HepG2 (cell line): ENCODE measurements around the gene LLGL2. TPM values are rescaled to one million over a fixed set of nuclear protein-coding genes. Genes with fewer than 3 reads are reported as not detected.

Source experiments
- CBX1 ChIP-seq: IDR thresholded peaks from one replicate; pipeline ENCODE4 v1.6.1; 2016; ENCODE audit warnings: antibody characterized with exemption, low read depth
- CENPT ChIP-seq: sonication (generic); formaldehyde crosslinking; IDR thresholded peaks from 2 replicates; pipeline ENCODE4 v1.8.0; 2022; ENCODE audit warnings: low read depth, mild to moderate bottlenecking, moderate library complexity, missing genetic modification reagents
- NFKBIZ ChIP-seq: IDR thresholded peaks from 2 replicates; pipeline ENCODE4 v1.6.1; 2018; ENCODE audit warnings: missing genetic modification reagents, missing compliant biosample characterization
- POGZ ChIP-seq: sonication (generic); formaldehyde crosslinking; IDR thresholded peaks from 2 replicates; pipeline ENCODE4 v1.4.0; 2020; ENCODE audit warnings: mild to moderate bottlenecking, missing genetic modification reagents
- RAD21 ChIP-seq: fragments of 450-650 bp; formaldehyde crosslinking; IDR thresholded peaks from 2 replicates; pipeline ENCODE4 v1.5.0; 2020; ENCODE audit warnings: mild to moderate bottlenecking
- SOX5 ChIP-seq: IDR thresholded peaks from 2 replicates; pipeline ENCODE4 v1.6.1; 2016; ENCODE audit warnings: borderline replicate concordance
- STAT5B ChIP-seq: sonication (generic); formaldehyde crosslinking; IDR thresholded peaks from 2 replicates; pipeline ENCODE4 v1.4.0; 2020; ENCODE audit warnings: missing genetic modification reagents
- THYN1 ChIP-seq: sonication (generic); formaldehyde crosslinking; IDR thresholded peaks from 2 replicates; pipeline ENCODE4 v1.8.1; 2023; ENCODE audit warnings: low read depth, mild to moderate bottlenecking, moderate library complexity, missing genetic modification reagents, borderline replicate concordance
- ZFP36L1 ChIP-seq: sonication (generic); formaldehyde crosslinking; IDR thresholded peaks from 2 replicates; pipeline ENCODE4 v1.8.0; 2022; ENCODE audit warnings: mild to moderate bottlenecking, missing genetic modification reagents, moderate library complexity
- ZNF10 ChIP-seq: sonication (generic); formaldehyde crosslinking; IDR thresholded peaks from 2 replicates; pipeline ENCODE4 v1.4.0; 2020; ENCODE audit warnings: mild to moderate bottlenecking, low read depth, missing genetic modification reagents, borderline replicate concordance
- ZNF430 ChIP-seq: sonication (generic); formaldehyde crosslinking; IDR thresholded peaks from 2 replicates; pipeline ENCODE4 v1.9.0; 2021; ENCODE audit warnings: mild to moderate bottlenecking, missing genetic modification reagents
- ZNF564 ChIP-seq: sonication (generic); formaldehyde crosslinking; IDR thresholded peaks from 2 replicates; pipeline ENCODE4 v1.8.1; 2023; ENCODE audit warnings: mild to moderate bottlenecking, missing genetic modification reagents
- ZNF766 ChIP-seq: sonication (generic); formaldehyde crosslinking; IDR thresholded peaks from 2 replicates; pipeline ENCODE4 v1.5.0; 2020; ENCODE audit warnings: missing genetic modification reagents, borderline replicate concordance
- polyA plus RNA-seq, 8 experiments: library from polyadenylated mRNA; depleted of rRNA in 3 of 8; stranded (reverse) in 7 of 8; unstranded in 1 of 8; fragments of >200 nt; fragmentation: Illumina TruSeq in 4 of 8; extraction: Trizol in 4 of 8; gene quantifications; 2 replicates each; pipeline versions ENCODE4 v1.2.1 to v1.2.3, GENCODE V29; 2011 to 2016; ENCODE audit warnings: low read depth in 4 of 8, missing spikeins in 1 of 8, mixed read lengths in 1 of 8; ENCODE audit not compliant: insufficient read depth in 1 of 8
- total RNA-seq, 5 experiments: library from RNA; depleted of rRNA; stranded (reverse); fragments of >200 nt; fragmentation: Illumina TruSeq; extraction: Trizol; gene quantifications; 2 replicates each; pipeline ENCODE4 v1.2.3, GENCODE V29; 2016; ENCODE audit warnings: low read depth in 1 of 5
- TF ChIP-seq, protein P1 (sequence below): sonication (generic); formaldehyde crosslinking; IDR thresholded peaks from 2 replicates; pipeline ENCODE4 v1.9.0; 2022; ENCODE audit warnings: missing genetic modification reagents, mild to moderate bottlenecking, borderline replicate concordance
- TF ChIP-seq, protein P2 (sequence below): sonication (generic); formaldehyde crosslinking; IDR thresholded peaks from 2 replicates; pipeline ENCODE4 v1.4.0; 2020; ENCODE audit warnings: low read depth, mild to moderate bottlenecking, missing genetic modification reagents
- TF ChIP-seq, protein P3 (sequence below): sonication (generic); formaldehyde crosslinking; IDR thresholded peaks from 2 replicates; pipeline ENCODE4 v1.4.0; 2020; ENCODE audit warnings: mild to moderate bottlenecking, low read depth, missing genetic modification reagents
- TF ChIP-seq, protein P4 (sequence below): IDR thresholded peaks from 2 replicates; pipeline ENCODE4 v1.6.1; 2016; ENCODE audit warnings: missing biosample characterization, missing genetic modification reagents, low read depth
- TF ChIP-seq, protein P5 (sequence below): sonication (generic); formaldehyde crosslinking; IDR thresholded peaks from 2 replicates; pipeline ENCODE4 v1.4.0; 2020; ENCODE audit warnings: missing genetic modification reagents
- TF ChIP-seq, protein P6 (sequence below): sonication (generic); formaldehyde crosslinking; IDR thresholded peaks from 2 replicates; pipeline ENCODE4 v1.4.0; 2020; ENCODE audit warnings: mild to moderate bottlenecking, missing genetic modification reagents

The LLGL2 gene
- total and polyA plus RNA-seq, 2 of the 13 experiments (the other 11 are each of a cell fraction or from before 2014, with no cell fraction given): 83.0 to 86.7 TPM

DNA sequence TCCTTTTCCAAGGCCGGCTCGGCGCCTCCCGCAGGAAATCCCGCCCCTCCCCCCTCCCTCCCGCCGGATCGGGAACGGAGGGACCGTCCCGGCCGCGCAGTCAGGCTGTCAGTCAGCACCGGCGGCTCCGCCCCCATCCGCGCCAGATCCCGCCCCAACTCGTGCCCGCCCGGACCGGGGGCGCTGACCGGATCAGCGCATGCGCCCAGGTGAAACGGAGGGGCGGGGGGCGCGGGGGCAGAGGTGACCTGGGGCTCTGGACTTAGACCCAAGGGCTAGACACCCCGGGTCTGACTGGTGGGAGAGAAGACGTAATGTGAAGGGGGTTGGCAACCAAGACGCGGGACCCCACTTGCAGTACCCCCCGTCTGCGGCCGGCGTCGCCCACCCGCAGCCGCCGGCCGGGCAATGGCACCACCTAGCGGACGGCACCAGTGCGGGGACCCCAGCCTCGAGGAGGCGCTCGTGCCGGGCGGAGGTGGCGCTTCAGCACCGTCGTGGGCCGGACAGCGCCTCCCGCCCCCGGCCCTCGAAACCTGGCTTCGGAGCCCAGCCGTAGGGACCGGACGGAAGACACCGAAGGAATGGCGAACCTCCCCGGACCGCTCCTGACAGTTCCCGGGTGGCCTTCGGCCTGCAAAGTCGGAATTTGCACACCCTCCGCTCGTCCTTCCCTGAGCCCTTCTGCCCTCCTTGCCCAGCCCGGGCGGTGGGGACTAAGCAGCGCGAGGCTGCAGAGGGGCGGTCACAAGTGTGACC lies 9.8 kb upstream of the LLGL2 start, which contains the start of gene CASKIN2 (continued):
- TF ChIP-seq, protein P1, sequence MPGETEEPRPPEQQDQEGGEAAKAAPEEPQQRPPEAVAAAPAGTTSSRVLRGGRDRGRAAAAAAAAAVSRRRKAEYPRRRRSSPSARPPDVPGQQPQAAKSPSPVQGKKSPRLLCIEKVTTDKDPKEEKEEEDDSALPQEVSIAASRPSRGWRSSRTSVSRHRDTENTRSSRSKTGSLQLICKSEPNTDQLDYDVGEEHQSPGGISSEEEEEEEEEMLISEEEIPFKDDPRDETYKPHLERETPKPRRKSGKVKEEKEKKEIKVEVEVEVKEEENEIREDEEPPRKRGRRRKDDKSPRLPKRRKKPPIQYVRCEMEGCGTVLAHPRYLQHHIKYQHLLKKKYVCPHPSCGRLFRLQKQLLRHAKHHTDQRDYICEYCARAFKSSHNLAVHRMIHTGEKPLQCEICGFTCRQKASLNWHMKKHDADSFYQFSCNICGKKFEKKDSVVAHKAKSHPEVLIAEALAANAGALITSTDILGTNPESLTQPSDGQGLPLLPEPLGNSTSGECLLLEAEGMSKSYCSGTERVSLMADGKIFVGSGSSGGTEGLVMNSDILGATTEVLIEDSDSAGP: peak; percentile 94
- TF ChIP-seq, protein P2, sequence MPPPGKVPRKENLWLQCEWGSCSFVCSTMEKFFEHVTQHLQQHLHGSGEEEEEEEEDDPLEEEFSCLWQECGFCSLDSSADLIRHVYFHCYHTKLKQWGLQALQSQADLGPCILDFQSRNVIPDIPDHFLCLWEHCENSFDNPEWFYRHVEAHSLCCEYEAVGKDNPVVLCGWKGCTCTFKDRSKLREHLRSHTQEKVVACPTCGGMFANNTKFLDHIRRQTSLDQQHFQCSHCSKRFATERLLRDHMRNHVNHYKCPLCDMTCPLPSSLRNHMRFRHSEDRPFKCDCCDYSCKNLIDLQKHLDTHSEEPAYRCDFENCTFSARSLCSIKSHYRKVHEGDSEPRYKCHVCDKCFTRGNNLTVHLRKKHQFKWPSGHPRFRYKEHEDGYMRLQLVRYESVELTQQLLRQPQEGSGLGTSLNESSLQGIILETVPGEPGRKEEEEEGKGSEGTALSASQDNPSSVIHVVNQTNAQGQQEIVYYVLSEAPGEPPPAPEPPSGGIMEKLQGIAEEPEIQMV (CRISPR knock-in tag): peak; percentile 82
- TF ChIP-seq, protein P3, sequence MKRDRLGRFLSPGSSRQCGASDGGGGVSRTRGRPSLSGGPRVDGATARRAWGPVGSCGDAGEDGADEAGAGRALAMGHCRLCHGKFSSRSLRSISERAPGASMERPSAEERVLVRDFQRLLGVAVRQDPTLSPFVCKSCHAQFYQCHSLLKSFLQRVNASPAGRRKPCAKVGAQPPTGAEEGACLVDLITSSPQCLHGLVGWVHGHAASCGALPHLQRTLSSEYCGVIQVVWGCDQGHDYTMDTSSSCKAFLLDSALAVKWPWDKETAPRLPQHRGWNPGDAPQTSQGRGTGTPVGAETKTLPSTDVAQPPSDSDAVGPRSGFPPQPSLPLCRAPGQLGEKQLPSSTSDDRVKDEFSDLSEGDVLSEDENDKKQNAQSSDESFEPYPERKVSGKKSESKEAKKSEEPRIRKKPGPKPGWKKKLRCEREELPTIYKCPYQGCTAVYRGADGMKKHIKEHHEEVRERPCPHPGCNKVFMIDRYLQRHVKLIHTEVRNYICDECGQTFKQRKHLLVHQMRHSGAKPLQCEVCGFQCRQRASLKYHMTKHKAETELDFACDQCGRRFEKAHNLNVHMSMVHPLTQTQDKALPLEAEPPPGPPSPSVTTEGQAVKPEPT (CRISPR knock-in tag): peak; percentile 96
- TF ChIP-seq, protein P4, sequence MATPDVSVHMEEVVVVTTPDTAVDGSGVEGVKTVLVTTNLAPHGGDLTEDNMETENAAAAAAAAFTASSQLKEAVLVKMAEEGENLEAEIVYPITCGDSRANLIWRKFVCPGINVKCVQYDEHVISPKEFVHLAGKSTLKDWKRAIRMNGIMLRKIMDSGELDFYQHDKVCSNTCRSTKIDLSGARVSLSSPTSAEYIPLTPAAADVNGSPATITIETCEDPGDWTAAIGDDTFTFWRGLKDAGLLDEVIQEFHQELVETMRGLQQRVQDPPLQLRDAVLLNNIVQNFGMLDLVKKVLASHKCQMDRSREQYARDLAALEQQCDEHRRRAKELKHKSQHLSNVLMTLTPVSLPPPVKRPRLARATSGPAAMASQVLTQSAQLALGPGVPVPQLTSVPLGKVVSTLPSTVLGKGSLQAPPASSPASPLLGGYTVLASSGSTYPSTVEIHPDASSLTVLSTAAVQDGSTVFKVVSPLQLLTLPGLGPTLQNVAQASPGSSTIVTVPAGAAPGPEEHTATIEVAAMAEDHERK (CRISPR knock-in tag): no peak; the same call in 1 of the 2 replicates
- TF ChIP-seq STAT5B (0 out of 2 replicates have a peak, but pooled peaks have one; percentile 81), NFKBIZ (CRISPR knock-in tag) (peak; percentile 23; the same call in 1 of the 2 replicates), POGZ (peak; percentile 45; the same call in 1 of the 2 replicates), CBX1 (peak; percentile 20), SOX5 (CRISPR knock-in tag) (peak; percentile 55), ZFP36L1 (CRISPR knock-in tag) (no peak), ZNF564 (peak; percentile 89), ZNF10 (CRISPR knock-in tag) (no peak), ZNF430 (CRISPR knock-in tag) (peak; percentile 98; the same call in 1 of the 2 replicates), CENPT (CRISPR knock-in tag) (peak; percentile 64; the same call in 1 of the 2 replicates), THYN1 (no peak), RAD21 (CRISPR knock-in tag) (peak; percentile 99), ZNF766 (peak; percentile 89)
- TF ChIP-seq, protein P5, sequence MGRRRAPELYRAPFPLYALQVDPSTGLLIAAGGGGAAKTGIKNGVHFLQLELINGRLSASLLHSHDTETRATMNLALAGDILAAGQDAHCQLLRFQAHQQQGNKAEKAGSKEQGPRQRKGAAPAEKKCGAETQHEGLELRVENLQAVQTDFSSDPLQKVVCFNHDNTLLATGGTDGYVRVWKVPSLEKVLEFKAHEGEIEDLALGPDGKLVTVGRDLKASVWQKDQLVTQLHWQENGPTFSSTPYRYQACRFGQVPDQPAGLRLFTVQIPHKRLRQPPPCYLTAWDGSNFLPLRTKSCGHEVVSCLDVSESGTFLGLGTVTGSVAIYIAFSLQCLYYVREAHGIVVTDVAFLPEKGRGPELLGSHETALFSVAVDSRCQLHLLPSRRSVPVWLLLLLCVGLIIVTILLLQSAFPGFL (CRISPR knock-in tag): peak; percentile 95
- TF ChIP-seq, protein P6, sequence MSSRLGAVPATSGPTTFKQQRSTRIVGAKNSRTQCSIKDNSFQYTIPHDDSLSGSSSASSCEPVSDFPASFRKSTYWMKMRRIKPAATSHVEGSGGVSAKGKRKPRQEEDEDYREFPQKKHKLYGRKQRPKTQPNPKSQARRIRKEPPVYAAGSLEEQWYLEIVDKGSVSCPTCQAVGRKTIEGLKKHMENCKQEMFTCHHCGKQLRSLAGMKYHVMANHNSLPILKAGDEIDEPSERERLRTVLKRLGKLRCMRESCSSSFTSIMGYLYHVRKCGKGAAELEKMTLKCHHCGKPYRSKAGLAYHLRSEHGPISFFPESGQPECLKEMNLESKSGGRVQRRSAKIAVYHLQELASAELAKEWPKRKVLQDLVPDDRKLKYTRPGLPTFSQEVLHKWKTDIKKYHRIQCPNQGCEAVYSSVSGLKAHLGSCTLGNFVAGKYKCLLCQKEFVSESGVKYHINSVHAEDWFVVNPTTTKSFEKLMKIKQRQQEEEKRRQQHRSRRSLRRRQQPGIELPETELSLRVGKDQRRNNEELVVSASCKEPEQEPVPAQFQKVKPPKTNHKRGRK (CRISPR knock-in tag): 0 out of 2 replicates have a peak, but pooled peaks have one; percentile 52
